ENCODE results near the gene GLIS1. TPM values are rescaled to one million over a fixed set of nuclear protein-coding genes. Genes with fewer than 3 reads are reported as not detected.

Gene GLIS1
- total RNA-seq, 1 donor from 2014 or later, result 2.5 TPM

- no peak overlapping the region for H3K4me3 ChIP-seq (ENCODE audit: low read depth, low read length)
- TF ChIP-seq CTCF (conservative IDR thresholded peaks at IDR 0.05; ENCODE audit: low read depth, low read length), result no peak
- DNase-seq (ENCODE audit: low read depth), result no peak
Measured at GRCh38 chr1:53460666-53461322, 278.2 kb downstream of the GLIS1 start.

- no peak overlapping the region for H3K4me3 ChIP-seq (ENCODE audit: low read depth, low read length)
- no peak for TF ChIP-seq CTCF (conservative IDR thresholded peaks at IDR 0.05; ENCODE audit: low read depth, low read length)
- DNase-seq (ENCODE audit: low read depth), result no peak
Measured at GRCh38 chr1:53460211-53460634, 278.7 kb downstream of the GLIS1 start.

GRCh38 chr1:53459321-53460175 lies 279.4 kb downstream of the GLIS1 start, which contains the start of gene DMRTB1:
TSS of gene DMRTB1 (plus strand) at chr1:53459399. CDS start at chr1:53459454, 55 bp downstream.
- TF ChIP-seq CTCF (conservative IDR thresholded peaks at IDR 0.05; ENCODE audit: low read depth, low read length), result no peak
- H3K4me3 ChIP-seq (ENCODE audit: low read depth, low read length), result no peak within 1 kb of the TSS
- DNase-seq (ENCODE audit: low read depth), result no peak

GRCh38 chr1:53458634-53459033 lies 280.3 kb downstream of the GLIS1 start:
- TF ChIP-seq CTCF (conservative IDR thresholded peaks at IDR 0.05; ENCODE audit: low read depth, low read length), result no peak
- H3K4me3 ChIP-seq (ENCODE audit: low read depth, low read length), result no peak overlapping the region
- no peak for DNase-seq (ENCODE audit: low read depth)

Other genes with a start within 250 kb of the GLIS1 start
- 40.9 and 63.7 TPM in 2 replicates for gene NDC1, start 99.1 kb upstream of the GLIS1 start, total RNA-seq
- gene YIPF1, start 150.6 kb upstream of the GLIS1 start, total RNA-seq, result 27.6 and 32.4 TPM in 2 replicates
- not detected in 2 replicates for gene DIO1, start 155.0 kb upstream of the GLIS1 start, total RNA-seq
- gene IFT25, start 206.5 kb upstream of the GLIS1 start, total RNA-seq, result 31.5 and 37.9 TPM in 2 replicates
- 46.7 and 48.0 TPM in 2 replicates for gene LRRC42, start 207.2 kb upstream of the GLIS1 start, total RNA-seq